Spleen (tissue), 7 donors: Measurements from ENCODE around the gene B3GAT1.

Experiments
- POLR2A ChIP-seq, 3 donors: fragments of 450-650 bp; IDR thresholded peaks; one replicate each; pipeline ENCODE4 v1.5.1; 2017; ENCODE audit warnings: antibody characterized with exemption in 3 of 3, mild to moderate bottlenecking in 1 of 3
- POLR2AphosphoS5 ChIP-seq, 3 donors: sonication (generic); formaldehyde crosslinking; IDR thresholded peaks; one replicate each; pipeline ENCODE4 v1.5.1; 2017; ENCODE audit warnings: antibody characterized with exemption in 3 of 3
- TF ChIP-seq, protein P1 (sequence below), 11 experiments: fragments of 200-600 bp in 7 of 11; fragments of 450-650 bp in 4 of 11; sonication (generic) in 4 of 11; IDR thresholded peaks in 8 of 11; conservative IDR thresholded peaks in 3 of 11; 1 replicate in 7 of 11; 2 replicates in 4 of 11; pipeline versions ENCODE4 v1.4.0 to v1.8.0; 2016 to 2021; ENCODE audit warnings: antibody characterized with exemption in 11 of 11, inconsistent platforms in 4 of 11, mild to moderate bottlenecking in 1 of 11
- donor health status: DM: no; HTN: no; CAD: no; lungs with moderate emphysema.
- donor health status: DM: no; HTN: no; CAD: no.
- donor health status: DM: no; HTN: no; CAD: no.

DNA sequence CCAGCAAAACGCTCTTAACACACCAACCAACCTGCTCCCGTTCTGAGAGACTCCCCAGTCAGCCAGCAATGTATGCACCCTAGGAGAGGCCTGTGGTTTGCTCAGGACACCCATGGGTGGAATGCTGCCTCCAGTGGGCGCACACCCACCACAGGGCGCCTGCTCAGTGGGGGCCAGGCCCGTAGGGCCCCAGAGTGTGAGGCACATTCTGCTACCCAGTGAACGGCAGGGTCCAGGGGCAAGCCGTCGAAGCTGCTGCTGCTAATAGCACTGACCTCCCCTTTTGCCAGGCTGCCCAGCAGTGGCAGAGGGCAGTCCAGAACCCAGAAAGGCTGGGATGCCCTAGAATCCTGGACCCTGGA lies 12.8 kb downstream of the B3GAT1 start:
- TF ChIP-seq POLR2A (IDR thresholded peaks at IDR 0.05) (no peak), POLR2AphosphoS5 (IDR thresholded peaks at IDR 0.05) (no peak)
- TF ChIP-seq, protein P1, sequence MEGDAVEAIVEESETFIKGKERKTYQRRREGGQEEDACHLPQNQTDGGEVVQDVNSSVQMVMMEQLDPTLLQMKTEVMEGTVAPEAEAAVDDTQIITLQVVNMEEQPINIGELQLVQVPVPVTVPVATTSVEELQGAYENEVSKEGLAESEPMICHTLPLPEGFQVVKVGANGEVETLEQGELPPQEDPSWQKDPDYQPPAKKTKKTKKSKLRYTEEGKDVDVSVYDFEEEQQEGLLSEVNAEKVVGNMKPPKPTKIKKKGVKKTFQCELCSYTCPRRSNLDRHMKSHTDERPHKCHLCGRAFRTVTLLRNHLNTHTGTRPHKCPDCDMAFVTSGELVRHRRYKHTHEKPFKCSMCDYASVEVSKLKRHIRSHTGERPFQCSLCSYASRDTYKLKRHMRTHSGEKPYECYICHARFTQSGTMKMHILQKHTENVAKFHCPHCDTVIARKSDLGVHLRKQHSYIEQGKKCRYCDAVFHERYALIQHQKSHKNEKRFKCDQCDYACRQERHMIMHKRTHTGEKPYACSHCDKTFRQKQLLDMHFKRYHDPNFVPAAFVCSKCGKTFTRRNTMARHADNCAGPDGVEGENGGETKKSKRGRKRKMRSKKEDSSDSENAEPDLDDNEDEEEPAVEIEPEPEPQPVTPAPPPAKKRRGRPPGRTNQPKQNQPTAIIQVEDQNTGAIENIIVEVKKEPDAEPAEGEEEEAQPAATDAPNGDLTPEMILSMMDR (IDR thresholded peaks at IDR 0.05 in 8 of 11, conservative IDR thresholded peaks at IDR 0.05 in 3 of 11): no peak
